Effector CD4-positive, alpha-beta T cell (primary cell): ENCODE results near the gene FRAT1.
"Not testable (repeated sequence)": the region's sequence is repeated elsewhere in the genome, so short reads cannot be mapped to it uniquely, and the experiment has no call there.

ENCODE experiments used
- DNase-seq: peaks from one replicate; pipeline ENCODE4 v3.0.0-alpha.2; 2020

Gene FRAT1

DNA sequence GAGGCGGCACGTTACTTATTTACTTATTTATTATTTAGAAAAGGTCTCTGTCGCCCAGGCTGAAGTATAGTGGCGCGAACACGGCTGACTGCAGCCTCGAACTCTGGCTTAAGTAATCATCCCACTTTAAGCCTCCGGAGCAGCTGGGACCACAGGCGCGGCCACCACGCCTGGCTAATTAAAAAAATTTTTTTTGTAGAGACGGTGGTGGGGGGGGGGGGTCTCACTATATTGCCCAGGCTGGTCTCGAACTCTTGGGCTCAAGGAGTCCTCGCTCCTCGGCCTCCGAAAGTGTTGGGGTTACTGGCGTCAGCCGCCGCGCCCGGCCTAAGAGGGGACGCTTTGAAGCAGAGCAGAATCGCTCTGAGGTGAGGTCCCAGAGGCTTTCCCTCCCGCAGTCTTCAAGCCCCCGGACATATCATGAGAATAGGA, 16.1 kb downstream of the FRAT1 start:
- DNase-seq: no peak

DNA sequence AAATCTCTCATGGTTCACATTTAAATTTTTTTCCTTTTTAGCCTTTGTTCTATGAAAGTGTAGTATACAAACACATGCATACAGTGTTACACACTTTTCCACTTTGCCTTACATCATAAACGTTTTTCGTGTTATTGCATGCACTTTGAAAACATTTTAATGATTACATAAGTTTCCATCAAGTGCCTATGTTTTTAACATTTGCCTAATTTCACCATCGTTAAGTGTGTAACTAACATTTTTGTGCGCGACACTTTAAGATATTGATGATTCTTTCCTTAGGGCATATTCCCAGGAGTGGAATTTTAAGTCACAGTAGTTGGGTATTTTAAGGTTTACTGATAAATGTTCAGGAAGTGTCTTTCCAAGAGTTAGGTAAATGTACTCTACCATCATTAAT, 16.9 kb downstream of the FRAT1 start:
- no peak for DNase-seq

DNA sequence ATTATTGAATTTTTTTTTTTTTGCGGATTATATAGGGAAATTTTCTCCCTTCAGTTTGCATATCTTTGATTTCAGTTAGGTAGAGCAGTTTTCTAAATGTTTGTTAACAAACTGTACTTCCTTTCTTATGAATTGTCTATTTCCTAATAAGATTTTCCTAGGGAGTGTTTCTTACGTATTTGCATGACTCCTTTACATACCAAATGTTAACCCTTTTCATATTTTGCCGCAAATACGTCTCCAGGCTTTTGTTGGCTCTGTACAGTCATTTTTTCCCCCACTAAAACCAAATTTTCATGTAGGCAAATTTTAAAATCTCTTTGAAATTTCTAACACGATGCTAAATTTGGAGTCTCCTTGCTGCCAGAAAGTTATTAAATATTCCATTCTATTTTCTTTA, 17.4 kb downstream of the FRAT1 start:
- no peak for DNase-seq

DNA sequence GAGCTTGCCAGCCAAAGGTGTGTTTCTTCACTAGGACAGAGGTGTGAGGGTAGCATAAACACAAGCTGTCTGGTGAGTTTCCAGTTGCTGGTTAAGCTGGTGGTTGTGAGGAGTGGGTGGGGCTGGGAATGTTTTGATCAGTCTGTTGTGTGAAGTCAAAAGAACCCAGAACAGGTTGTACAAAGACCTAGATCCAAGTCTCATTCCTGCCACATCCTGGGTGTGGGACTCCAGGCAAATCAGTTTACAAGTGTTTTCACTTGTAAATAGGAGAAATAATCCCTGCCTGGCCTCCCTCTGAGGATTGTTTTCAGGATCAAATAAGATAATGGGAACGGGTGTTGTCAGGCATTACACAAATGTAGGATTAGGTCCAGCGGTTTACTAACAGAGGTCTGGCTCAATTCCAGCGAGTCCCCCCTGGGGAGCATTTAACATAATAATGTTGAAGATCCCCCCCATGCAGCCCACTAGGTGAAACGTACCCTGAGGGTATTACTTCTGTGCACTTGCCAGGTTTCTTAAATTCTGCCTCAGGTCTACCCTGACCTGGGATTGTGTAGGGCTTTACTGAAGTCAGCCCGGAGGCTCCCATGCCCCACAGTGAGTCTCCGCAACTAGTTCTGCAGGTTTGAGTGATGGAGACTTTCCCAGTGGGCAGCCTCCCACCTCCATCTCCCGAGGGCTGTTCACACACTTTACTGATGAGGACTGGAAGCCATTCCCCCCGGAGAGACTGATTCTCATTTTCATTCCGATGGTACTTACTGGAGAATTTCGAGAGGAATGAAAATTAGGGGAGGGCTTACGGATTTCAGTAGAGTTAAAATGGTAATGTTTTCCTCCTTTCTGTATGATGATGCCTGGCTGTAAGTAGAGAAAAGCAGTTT, 18.1 kb downstream of the FRAT1 start:
- no peak for DNase-seq

DNA sequence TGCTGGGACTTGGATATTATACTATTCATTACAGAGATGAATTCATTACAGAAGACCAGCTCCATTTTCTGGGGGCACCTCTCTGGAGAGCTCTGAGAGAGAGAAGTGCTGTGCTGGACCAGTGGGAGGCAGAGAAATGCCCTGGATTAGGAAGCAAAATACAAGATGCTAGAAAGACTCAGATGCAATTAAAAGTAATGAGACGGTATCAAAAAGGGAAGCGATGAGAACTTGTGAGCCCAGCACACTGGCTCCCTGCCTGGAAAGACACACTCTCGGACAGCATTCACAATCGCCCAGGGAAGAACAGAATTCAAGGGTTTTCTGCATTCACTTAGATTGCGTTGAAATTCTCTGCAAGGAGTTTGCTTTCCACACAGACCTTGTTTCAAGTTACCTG, 19.0 kb downstream of the FRAT1 start:
- DNase-seq: no peak

DNA sequence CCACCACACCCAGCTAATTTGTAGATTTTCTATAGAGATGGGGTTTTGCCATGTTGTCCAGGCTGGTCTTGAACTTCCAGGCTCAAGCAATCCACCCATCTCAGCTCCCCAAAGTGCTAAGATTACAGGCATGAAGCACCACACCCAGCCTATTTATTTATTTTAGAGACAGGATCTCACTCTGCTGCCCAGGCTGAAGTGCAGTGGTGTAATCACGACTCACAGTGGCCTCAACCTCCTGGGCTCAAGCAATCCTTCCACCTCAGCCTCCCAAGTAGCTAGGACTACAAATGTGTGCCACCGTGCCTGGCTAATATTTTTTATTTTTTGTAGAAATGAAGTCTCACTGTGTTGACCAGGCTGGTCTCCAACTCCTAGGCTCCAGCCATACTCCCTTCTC, 22.3 kb downstream of the FRAT1 start:
- DNase-seq: no peak

DNA sequence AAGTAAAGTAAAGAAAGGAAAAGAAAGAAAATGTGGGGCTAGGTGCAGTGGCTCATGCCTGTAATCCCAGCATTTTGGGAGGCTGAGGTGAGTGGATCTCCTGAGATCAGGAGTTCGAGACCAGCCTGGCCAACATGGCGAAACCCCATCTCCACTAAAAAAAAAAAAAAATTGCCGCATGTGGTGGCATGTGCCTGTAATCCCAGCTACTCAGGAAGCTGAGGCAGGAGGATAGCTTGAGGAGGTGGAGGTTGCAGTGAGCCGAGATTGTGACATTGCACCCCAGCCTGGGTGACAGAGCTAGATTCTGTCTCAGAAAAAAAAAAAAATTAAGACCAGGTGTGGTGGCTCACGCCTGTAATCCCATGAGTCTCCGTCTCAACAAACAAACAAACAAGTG, 24.6 kb downstream of the FRAT1 start:
- not testable (repeated sequence) for DNase-seq

DNA sequence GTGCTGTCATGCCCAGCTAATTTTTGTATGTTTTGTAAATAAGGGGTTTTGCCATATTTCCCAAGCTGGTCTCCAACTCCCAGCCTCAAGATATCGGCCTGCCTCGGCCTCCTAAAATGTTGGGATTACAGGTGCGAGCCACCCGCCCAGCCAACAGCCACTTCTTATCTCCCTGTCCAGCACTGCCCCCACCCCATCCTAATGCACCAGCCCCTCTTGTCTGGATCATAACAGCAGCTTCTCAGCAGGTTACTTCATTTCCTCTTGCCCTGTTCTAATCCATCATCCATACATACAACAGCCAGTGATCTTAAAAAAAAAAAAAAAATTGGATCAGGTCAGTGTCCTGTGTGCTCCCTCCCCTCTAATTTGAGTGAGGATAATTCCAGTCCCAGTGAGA, 28.2 kb downstream of the FRAT1 start:
- no peak for DNase-seq

DNA sequence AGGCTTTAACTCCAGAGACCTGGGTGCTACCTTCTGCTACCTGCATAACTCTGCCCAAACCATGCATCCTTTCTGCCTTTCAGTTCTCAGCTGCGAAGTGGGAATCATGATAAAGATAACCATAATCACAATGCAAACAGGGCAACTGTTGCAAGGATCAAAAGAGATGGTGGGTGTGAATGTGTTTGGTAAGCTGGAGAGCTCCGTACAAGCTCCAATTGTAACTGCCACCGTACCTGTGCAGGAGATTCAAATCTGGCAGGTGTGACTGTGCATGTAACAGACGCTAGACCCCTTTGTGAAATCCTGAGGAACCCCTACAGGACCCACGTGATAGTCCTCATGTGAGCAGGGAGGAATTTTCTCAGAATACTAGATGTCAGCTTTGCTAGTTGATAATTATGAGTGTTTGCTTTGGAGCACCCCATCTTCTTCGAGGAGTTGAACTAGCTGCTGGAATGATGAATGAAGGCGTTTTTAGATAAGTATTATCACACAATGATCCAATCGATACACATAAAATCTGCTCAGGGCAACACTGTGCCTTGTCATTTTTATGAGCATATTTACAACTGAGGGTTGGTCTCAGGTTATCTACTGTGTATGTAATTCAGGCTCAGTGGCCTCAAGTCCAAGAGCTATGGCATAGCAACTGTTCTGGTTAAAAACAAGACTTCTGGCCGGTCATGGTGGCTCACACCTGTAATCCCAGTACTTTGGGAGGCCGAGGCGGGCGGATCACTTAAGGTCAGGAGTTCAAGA, 30.9 kb downstream of the FRAT1 start:
- no peak for DNase-seq

DNA sequence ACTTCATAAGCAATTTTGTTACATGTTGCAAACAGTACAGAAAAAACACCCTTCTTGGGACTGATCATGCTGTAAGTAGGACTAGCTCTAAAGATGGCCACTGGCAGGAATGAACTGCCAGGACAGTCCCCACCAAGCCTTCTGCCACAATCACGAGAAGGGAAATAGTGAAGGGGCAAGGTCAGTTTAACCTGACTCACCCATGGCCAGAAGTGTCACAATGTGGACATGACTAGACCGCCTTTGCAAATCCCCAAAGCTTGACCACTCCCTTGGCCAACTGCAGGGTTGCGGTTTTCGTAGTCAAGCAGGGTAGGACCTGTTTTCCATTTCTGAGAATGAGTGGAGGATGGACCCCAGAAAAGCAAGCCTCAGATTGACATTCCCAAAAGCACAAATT, 34.9 kb downstream of the FRAT1 start:
- DNase-seq: no peak

DNA sequence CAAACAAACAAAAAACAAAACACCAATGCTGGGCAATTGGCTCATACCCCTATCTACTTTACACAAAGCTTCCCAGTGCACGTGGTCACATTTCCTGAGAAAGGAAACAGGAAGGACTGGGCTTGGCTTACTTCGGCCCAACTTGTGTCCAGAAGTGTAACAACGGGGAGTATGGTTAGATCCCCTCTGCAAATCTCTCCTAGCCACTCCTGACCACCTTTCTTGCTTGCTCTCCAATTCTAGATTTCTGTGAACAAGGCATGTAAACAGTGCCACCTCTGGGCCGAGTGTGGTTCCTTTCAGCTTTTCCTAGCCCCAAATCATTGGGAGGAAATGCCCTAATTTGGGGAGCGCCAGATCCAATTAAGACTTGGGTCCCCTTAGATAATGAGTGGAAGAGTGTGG, 36.5 kb downstream of the FRAT1 start:
- no peak for DNase-seq

DNA sequence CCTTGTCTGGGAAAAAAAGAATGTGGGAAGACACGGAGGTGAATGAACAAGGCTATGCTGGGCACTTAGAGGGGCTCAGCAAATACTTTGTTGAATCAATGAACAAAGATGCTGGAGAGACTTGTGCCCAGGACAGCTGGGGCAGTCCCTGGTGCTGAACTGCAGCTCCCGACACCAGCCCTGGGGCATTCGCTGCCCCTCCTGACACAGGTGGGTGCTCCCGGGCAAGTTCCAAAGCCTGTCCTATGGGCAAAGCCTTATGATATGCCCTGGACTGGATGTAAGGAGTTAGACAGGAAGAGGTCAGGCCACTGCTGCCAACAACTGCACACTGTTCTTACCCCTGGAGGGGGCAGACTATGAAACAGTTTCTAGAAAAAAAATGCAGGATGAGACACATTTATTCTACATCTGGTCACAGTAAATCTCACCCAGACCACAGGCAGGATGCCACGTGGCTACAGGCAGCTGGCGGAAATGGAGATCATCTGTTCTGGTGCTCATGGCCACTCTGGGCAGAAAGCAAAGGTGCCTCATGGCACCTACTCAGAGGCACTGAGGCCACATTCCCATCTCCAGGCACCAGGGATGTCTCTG, 37.3 kb downstream of the FRAT1 start:
- DNase-seq: no peak

DNA sequence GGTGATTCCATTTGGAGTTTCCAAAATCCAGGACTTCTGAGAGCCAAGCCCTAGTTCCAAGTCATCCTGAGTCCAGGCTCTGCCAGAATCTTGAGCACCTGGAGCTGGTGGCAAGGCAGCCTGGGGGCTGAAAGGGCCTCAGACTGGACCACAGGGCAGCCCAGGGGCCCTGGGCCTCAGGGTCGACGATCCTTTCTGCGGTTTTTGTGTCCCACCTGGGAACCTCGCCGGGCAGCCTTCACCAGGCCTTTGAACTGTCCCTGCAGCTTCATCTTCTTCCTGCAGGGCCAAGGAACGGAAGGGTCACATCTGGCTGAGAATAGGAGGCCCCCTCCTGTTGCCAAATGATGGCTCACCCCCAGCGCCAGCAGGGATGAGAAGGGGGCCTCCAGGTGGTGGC, 37.8 kb downstream of the FRAT1 start:
- no peak for DNase-seq

DNA sequence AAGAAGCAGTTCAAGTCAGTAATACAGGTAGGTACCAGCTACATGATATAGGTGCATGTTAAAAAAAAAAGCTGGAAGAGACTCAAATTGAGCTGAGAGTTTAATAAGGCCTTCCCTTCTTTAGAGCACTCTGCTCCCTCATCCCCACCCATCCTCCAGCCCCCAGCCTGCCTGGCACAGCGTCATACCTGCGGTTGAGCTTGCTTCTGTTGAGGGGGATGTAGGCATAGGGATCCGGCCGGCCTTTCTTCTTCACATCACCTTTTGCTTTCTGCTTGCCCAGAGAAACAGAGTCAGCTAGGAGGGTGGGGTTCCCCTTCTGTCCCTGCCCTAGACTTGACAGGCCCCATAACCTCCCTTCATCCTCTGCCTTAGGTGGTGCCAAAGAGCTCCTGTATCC, 39.3 kb downstream of the FRAT1 start:
- no peak for DNase-seq

DNA sequence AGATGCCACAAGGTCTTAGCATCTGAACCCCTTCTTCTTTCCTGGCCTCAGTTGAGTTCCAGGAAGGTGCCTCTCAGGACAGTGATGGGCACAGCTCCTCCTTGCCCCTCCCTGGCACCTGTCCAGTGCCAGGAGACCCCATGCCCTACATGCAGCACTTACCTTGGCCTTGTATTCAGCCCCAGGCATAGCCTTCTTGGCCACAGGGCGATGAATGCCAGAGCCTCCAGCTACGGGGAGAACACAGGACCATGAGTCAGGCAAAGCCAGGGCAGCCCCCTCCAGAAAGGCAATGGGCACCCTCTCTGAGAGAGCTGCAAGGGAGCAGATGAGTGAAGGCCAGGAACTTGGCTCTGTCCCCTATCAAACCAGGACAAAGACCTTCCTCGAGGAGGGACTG, 39.7 kb downstream of the FRAT1 start:
- DNase-seq: no peak

DNA sequence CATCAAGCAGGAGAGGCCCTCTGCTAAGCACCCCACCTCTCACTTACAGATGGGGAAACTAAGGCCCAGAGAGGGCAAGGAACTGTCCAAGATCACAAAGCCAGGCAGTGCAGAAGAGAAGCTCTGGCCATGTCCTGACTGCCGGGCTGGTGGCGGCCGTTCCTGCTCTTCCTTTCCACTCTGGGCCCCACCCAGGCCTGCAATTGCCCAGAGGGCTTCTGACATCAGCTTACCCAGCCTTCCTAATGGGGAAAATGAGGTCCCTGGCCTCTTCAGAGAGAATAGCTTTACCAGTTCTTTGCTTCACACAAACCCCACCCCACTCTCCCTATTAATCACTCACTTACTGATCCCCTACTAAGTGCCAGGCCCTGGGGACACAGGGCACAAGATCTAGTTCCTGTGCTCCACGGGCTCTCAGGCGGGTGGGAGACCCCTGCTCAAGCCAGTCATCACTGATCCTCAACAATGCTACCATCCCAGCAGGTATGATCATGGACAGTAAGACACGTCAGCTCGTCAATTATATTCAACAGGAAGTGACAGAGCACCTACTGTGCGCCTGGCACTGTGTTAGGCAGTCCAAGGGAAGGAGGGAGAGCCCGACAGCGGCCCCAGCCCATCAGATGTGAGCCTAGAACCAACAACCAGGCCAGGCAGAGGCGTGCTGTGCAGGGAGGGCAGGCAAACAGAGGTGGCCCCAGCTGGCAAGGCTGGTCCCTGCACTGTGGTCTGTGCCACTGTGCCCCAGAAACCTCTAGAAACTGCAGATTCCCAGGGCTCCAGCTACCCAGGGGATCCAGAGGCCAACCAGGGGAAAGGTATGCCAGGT, 41.9 kb downstream of the FRAT1 start:
- no peak for DNase-seq

DNA sequence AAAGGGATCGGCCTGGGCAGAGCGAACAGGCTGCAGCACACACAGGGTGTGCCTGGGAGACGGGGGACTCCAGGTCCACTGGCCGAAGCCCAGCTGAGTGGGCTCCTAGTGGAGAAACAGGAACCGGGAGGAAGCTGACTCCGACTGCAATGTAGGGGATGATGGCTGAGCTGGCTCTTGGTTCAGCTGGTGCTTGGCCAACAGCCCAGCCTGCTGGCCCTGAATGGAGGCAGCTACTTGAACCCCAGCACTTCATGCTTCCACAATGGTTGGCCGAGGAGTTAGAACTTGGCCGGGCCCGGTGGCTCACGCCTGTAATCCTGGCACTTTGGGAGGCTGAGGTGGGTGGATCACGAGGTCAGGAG, 42.4 kb downstream of the FRAT1 start:
- DNase-seq: no peak

DNA sequence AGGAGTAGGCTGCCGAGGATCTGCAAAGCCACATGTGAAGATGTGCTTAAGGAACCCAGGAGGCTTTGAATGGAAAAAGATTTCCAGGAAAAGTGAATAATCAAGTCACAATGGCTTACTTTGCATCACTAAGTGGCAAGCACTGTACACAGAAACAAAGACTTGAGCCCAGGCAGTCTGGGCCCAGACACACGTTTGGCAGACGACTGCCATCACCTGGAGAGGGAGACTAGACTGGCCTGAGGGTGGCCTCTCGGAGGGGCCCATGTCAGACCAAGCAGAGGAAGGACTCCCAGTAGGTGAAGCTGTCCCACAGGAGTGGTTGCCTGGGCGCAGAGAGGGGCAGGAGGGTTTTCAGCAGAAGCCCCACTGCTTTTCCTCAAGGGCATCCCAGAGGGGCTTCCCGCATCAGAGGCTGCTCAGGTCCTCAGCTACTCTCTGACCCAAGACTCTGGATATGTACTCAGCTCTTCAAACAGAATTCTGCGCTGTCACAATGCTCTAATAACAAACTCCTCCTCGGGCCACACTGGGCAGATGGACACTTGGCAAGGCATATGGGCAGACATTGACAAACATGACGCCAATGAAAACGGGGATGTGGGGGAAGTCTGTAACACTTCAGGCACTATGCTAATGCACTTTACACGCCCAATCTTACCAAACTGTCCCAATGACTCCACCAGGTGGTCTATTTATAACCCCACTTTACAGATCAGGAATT, 43.4 kb downstream of the FRAT1 start:
- no peak for DNase-seq

DNA sequence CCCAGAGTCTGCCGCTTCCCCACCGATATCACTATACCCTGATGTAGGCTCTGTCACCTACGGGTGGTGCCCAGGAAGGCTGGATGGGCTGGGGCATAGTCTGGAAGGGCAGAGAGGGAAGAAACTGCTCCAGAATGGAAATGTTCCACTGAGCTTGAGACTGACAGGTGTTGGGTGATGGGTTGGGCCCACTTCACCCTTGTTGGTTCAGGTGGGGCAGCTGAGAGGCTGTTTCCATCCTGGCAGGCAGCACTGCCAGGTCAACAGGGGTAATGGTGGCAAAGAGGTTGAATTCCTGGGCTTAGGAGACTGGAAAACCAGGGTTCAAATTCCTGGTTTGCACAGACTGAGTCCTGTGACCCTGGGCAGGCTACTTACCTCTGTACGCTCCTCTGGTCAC, 44.0 kb downstream of the FRAT1 start:
- no peak for DNase-seq

DNA sequence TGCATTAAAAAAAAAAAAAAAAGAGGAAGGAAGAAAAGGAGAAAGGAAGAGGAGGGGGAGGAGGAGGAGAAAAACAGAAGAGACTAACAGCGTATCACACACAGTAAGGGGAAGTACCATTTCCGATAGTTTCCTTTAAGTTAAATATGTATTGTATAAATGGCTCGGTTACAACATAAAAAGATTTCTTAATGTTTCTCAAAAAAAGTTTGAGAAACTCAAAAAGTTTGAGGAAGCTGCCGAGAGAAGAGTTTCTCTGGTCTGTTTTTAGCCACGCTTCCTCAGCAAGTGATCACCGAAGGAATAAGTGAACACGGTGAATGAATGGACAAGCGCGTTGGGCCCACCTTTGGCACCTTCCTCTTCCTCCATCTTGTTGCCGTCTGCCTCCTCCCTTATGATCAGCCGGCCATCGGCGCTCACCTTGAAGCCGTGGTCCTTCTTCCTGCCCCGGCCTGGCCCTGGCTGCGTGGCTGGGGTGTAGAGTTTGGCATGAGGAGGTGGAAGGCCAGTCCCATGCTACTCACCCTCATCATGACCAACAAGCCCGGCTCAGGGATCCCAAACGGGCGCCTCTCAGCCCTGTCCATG, 46.8 kb downstream of the FRAT1 start:
- DNase-seq: no peak

DNA sequence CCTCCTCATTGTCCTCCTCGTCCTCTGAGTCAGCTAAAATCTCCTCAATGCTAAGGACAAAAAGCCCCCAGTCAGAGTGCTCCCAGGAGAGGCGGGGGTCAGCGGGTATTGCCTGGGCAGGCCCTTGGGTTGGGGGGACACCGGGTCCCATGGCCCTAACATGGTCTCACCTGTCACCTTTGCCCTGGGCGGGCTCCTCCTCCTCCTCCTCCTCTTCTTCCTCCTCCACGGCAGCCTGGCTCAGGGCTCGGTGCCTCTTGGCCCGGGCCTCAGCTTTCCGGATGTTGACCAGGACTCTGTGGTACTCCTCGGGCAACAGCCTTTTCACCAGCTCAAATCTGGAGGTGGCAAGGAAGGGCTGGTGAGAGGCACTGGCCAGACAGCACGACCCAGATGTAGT, 47.5 kb downstream of the FRAT1 start:
- no peak for DNase-seq

DNA sequence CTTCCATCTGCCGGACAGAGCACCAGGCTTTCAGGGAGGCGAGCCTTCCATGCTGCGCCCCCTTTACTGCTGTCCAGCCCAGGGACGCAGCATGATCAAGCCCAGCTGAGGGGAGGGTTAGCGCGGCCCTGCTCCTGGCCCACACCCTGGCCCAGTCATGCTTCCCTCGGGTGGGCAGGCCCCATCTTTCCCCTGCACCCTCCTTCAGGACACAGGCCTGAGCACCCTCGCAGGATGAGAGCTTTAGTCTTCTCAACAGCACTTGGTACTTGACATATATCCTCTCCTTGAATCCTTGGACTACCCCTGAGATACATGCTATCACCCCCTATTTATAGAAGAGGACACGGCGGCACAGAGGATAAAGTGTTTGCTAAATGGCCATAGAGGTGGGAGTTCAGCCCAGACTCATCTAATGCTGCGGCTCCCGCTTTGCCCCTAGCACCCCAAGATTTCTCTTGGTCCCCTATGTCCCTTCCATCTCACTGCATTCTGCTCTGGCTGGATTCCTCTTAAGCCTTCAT, 48.1 kb downstream of the FRAT1 start:
- DNase-seq: no peak
